K562 (cell line): Measurements from ENCODE around the gene BMF. TPM values are rescaled to one million over a fixed set of nuclear protein-coding genes. Genes with fewer than 3 reads are reported as not detected.

Experiments used
- ETS2 ChIP-seq: IDR thresholded peaks from 2 replicates; pipeline ENCODE4 v1.6.1; 2016; ENCODE audit warnings: borderline replicate concordance, missing genetic modification characterization, mild to moderate bottlenecking, moderate library complexity, missing compliant biosample characterization; ENCODE audit not compliant: poor library complexity, severe bottlenecking
- FIP1L1 ChIP-seq: fragments of 200-400 bp; formaldehyde crosslinking; IDR thresholded peaks from 2 replicates; pipeline ENCODE4 v1.6.1; 2018; ENCODE audit warnings: mild to moderate bottlenecking, low read depth, low read length; ENCODE audit not compliant: poor library complexity, severe bottlenecking
- GTF2F1 ChIP-seq: IDR thresholded peaks from 2 replicates; pipeline ENCODE4 v1.6.1; 2011; ENCODE audit warnings: low read depth, low read length, improper control_type of control experiment
- ILF3 ChIP-seq: fragments of 450-650 bp; IDR thresholded peaks from 2 replicates; pipeline ENCODE4 v1.6.1; 2018; ENCODE audit warnings: antibody characterized with exemption, mild to moderate bottlenecking, moderate library complexity, borderline replicate concordance
- KAT7 ChIP-seq: sonication (generic); formaldehyde crosslinking; IDR thresholded peaks from 2 replicates; pipeline ENCODE4 v1.8.0; 2022; ENCODE audit warnings: missing genetic modification reagents, mild to moderate bottlenecking, borderline replicate concordance
- MCM2 ChIP-seq: fragments of 450-650 bp; IDR thresholded peaks from 2 replicates; pipeline ENCODE4 v1.6.1; 2017; ENCODE audit warnings: low read depth, mild to moderate bottlenecking
- SNIP1 ChIP-seq: fragments of 450-650 bp; IDR thresholded peaks from 2 replicates; pipeline ENCODE4 v1.7.1; 2017; ENCODE audit warnings: low read depth, mild to moderate bottlenecking
- SP1 ChIP-seq: sonication (generic); formaldehyde crosslinking; IDR thresholded peaks from 2 replicates; pipeline ENCODE4 v1.8.1; 2022; ENCODE audit warnings: mild to moderate bottlenecking, missing genetic modification reagents
- TRIM24 ChIP-seq, 2 experiments: fragments of 450-650 bp; IDR thresholded peaks; 2 replicates each; pipeline ENCODE4 v1.6.1; 2016
- VEZF1 ChIP-seq: fragments of 200-800 bp; sonication (Bioruptor generic); IDR thresholded peaks from 2 replicates; pipeline ENCODE4 v1.6.1; 2017; ENCODE audit warnings: missing genetic modification characterization, missing compliant biosample characterization
- ZHX1 ChIP-seq: fragments of 150-350 bp; conservative IDR thresholded peaks from 2 replicates; pipeline ENCODE4 v1.6.1; 2014; ENCODE audit warnings: low read length
- ZNF253 ChIP-seq: fragments of 250-450 bp; sonication (Bioruptor Pico); conservative IDR thresholded peaks from 2 replicates; pipeline ENCODE4 v1.6.1; 2021; ENCODE audit warnings: mild to moderate bottlenecking
- ZNF354B ChIP-seq: fragments of 250-450 bp; sonication (Bioruptor Pico); IDR thresholded peaks from 2 replicates; pipeline ENCODE4 v1.4.0; 2020
- ZNF445 ChIP-seq: fragments of 250-450 bp; sonication (Bioruptor Pico); IDR thresholded peaks from 2 replicates; pipeline ENCODE4 v1.4.0; 2020; ENCODE audit warnings: low read depth, mild to moderate bottlenecking, moderate library complexity
- polyA plus RNA-seq, 8 experiments: library from polyadenylated mRNA; depleted of rRNA in 4 of 8; stranded (reverse) in 5 of 8; unstranded in 3 of 8; fragments of >200 nt; fragmentation: Nextera tagmentation in 2 of 8; fragmentation: Illumina TruSeq in 1 of 8; extraction: Ambion mirVana in 2 of 8; extraction: Trizol in 1 of 8; gene quantifications; 2 replicates each; pipeline versions ENCODE4 v1.2.1 to v1.2.3, GENCODE V29; 2011 to 2014; ENCODE audit warnings: inconsistent platforms in 1 of 8, missing spikeins in 1 of 8
- total RNA-seq, 7 experiments: library from RNA; depleted of rRNA in 6 of 7; stranded (reverse); fragments of >200 nt in 6 of 7; fragmentation: Illumina TruSeq in 2 of 7; extraction: Trizol in 2 of 7; gene quantifications; 2 replicates each; pipeline versions ENCODE4 v1.2.1 to v1.2.3, GENCODE V29; 2011 to 2021; ENCODE audit warnings: low replicate concordance in 1 of 7
- TF ChIP-seq, protein P1 (sequence below): fragments of 250-450 bp; sonication (Bioruptor Pico); IDR thresholded peaks from 2 replicates; pipeline ENCODE4 v1.5.0; 2020; ENCODE audit warnings: mild to moderate bottlenecking
- TF ChIP-seq, protein P2 (sequence below): sonication (generic); formaldehyde crosslinking; IDR thresholded peaks from 2 replicates; pipeline ENCODE4 v1.8.0; 2022; ENCODE audit warnings: mild to moderate bottlenecking, missing genetic modification reagents

BMF gene
- total and polyA plus RNA-seq, 9 of the 15 experiments (the other 6 are each of a cell fraction or from before 2014, with no cell fraction given) = 0.25 to 0.91 (median 0.59) TPM; not detected in 2

GRCh38 chr15:40098489-40099261, 10.0 kb downstream of the BMF start (continued):
- no peak; the same call in 1 of the 2 replicates for TF ChIP-seq SP1 (CRISPR knock-in tag)
- TF ChIP-seq ZNF445 = no peak
- 0 out of 4 replicates have a peak, but pooled peaks of 1 of the 2 experiments have one; percentile 7 for TF ChIP-seq TRIM24 (IDR thresholded peaks at IDR 0.05)
- TF ChIP-seq ZHX1 = no peak
- TF ChIP-seq, protein P1, sequence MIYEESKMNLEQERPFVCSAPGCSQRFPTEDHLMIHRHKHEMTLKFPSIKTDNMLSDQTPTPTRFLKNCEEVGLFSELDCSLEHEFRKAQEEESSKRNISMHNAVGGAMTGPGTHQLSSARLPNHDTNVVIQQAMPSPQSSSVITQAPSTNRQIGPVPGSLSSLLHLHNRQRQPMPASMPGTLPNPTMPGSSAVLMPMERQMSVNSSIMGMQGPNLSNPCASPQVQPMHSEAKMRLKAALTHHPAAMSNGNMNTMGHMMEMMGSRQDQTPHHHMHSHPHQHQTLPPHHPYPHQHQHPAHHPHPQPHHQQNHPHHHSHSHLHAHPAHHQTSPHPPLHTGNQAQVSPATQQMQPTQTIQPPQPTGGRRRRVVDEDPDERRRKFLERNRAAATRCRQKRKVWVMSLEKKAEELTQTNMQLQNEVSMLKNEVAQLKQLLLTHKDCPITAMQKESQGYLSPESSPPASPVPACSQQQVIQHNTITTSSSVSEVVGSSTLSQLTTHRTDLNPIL (CRISPR knock-in tag) = no peak
- no peak for TF ChIP-seq ETS2 (tag)
- no peak for TF ChIP-seq ILF3
- no peak for TF ChIP-seq MCM2
- no peak for TF ChIP-seq SNIP1
- no peak for TF ChIP-seq ZNF253 (CRISPR knock-in tag)
- TF ChIP-seq ZNF354B = no peak
- no peak for TF ChIP-seq FIP1L1
- TF ChIP-seq GTF2F1 = no peak
- TF ChIP-seq VEZF1 (CRISPR knock-in tag) = no peak
- TF ChIP-seq KAT7 (CRISPR knock-in tag) = no peak
- TF ChIP-seq, protein P2, sequence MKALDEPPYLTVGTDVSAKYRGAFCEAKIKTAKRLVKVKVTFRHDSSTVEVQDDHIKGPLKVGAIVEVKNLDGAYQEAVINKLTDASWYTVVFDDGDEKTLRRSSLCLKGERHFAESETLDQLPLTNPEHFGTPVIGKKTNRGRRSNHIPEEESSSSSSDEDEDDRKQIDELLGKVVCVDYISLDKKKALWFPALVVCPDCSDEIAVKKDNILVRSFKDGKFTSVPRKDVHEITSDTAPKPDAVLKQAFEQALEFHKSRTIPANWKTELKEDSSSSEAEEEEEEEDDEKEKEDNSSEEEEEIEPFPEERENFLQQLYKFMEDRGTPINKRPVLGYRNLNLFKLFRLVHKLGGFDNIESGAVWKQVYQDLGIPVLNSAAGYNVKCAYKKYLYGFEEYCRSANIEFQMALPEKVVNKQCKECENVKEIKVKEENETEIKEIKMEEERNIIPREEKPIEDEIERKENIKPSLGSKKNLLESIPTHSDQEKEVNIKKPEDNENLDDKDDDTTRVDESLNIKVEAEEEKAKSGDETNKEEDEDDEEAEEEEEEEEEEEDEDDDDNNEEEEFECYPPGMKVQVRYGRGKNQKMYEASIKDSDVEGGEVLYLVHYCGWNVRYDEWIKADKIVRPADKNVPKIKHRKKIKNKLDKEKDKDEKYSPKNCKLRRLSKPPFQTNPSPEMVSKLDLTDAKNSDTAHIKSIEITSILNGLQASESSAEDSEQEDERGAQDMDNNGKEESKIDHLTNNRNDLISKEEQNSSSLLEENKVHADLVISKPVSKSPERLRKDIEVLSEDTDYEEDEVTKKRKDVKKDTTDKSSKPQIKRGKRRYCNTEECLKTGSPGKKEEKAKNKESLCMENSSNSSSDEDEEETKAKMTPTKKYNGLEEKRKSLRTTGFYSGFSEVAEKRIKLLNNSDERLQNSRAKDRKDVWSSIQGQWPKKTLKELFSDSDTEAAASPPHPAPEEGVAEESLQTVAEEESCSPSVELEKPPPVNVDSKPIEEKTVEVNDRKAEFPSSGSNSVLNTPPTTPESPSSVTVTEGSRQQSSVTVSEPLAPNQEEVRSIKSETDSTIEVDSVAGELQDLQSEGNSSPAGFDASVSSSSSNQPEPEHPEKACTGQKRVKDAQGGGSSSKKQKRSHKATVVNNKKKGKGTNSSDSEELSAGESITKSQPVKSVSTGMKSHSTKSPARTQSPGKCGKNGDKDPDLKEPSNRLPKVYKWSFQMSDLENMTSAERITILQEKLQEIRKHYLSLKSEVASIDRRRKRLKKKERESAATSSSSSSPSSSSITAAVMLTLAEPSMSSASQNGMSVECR (CRISPR knock-in tag) = no peak
